Cerebellar nuclear complex (tissue), 1 donor: ENCODE measurements around the gene GABRR2.
"Not testable (repeated sequence)": the region's sequence is repeated elsewhere in the genome, so short reads cannot be mapped to it uniquely, and the experiment has no call there.

Experiments
- DNase-seq, 2 experiments: peaks; one replicate each; lab custom pipeline; 2025; lab: John Stamatoyannopoulos, UW

GABRR2 gene

GRCh38 chr6:89323511-89323971 lies 8.4 kb upstream of the GABRR2 start:
- no peak for DNase-seq

DNA sequence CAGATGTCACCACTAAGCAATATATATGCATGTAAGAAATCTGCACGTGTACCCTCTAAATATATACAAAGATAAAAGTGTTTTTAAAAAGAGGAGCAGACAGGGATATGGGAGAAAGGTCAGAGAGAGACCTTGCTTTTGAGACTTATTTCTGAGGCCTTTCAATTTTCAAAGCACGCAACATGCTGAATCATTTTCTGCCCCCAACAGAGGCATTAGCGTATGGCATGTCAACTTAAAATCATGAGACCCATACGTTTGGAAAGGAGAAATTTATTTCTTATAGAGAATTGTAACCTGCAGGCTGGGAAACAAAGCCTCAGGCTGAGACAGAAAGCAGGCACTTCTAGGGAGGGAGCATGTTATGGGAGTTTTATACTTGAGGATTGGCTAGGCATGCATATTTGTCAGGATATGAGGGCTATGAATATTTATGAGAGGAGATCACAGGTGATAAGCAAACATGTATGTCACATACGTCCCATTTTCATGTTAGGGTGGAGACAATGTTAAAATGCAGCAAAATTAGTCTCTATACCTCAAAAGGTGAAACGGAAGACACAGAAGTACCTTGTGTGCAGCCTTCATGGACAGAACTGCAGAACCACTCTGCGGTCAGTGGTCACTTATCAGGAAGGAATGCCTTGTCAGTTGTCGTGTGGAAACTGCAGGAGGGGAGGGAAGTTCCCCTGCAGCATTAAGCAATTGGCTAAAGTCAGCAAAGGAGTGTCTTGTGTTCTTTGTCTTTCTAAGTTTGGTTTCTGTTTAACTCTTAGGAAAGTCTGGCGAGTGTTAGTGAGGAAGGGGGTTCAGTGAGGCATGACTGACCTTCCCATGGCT lies 6.3 kb upstream of the GABRR2 start:
- DNase-seq, result no peak

DNA sequence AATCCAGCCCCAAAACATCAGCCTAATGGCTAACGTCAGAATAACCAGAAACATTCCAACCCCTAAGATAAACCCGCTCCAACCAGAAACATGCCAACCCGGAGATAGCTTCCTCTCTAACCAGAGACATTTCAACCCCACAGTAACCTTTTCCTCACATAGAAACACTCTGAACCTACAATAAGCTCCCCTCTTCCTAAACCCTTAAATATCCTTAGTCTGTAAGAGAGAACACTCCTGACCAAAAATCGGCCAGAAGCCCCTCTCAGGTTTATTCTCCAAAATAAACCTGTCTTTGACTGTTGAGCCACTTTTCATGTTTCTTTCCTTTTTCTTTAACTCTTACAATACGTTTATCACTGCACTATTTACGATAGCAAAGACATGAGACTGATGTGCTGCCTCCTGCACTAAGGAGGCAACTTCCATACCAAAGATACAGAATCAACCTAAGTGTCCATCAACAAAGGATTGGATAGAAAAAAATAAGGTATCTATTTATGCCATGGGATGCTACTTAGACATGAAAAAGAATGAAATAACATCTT lies 5.0 kb upstream of the GABRR2 start:
- no peak for DNase-seq

DNA sequence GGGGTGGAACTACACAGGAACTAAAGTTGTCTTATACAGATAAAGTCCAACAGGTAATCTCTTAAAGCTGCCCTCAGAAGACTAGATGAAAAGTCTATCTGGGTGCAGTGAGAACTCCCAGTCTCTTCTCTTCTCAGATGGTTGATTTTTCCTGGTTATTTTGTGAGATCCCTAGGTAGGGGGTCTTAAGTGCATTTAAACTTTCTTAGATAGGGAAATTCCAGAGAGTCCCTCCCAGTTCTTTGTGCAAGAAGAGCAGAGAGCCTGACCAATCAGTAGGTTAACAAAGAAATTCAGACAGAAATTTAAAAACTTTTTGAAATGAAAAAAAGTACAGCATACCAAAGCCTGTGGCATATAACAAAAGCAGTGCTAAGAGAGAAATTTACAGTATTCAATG lies 2.0 kb upstream of the GABRR2 start:
- no peak for DNase-seq

GRCh38 chr6:89314692-89315091 lies 407 bp downstream of the GABRR2 start:
- no peak for DNase-seq

DNA sequence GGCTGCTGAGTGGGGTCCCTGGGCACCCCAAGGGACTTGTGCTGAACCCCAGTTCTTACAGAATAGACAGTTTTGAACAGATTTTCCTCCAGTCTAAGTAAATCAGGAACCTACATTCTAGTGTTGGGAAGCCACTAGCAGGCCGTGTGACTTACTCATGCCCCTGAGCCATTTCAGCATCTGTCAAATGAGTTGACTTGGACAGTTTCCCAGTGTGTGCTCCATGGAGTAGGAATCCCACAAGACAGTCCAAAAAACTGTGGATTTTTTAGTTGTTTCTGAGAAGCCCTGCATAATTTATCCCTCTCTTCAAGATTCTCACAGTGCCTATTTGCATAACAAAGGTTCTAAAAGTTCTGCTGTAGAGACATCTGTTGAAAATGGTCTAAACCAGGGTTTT lies 2.1 kb downstream of the GABRR2 start:
- DNase-seq, result no peak

DNA sequence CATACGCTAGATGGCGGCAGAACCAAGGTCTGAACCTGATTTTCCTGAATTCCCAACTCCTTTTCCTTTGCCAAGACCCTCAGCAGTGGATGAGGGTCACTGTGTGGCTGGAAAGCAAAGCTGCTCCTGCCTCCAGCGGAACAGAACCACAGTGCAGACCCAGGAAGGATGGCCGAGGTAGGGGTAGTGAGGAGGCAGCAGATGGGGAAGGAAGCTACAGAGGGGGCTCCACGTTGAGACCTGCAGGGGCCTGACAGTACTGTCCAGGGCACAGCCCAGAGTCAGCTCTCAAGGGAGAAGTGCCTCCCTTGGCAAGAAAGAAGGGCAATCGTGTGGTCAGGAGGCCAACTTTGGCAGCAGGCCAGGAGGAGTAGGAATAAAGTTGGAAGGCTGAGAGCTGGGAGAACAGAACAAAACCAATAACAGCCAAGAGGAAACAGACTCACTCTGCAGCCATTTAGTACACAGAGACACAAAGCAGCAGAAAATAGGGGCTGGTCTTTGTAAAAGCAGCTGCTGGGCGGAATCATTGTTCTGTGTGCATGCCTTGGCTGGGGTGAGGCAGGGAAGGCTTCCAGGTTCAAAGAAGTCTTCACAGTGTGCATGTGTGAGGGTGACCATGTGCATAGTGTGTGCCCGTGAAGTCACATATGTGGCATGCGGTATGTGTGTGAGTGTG lies 3.1 kb downstream of the GABRR2 start:
- no peak for DNase-seq

- no peak for DNase-seq
Observed at GRCh38 chr6:89311530-89311852, 3.6 kb downstream of the GABRR2 start.

- no peak for DNase-seq
Observed at GRCh38 chr6:89310929-89311328, 4.2 kb downstream of the GABRR2 start.

DNA sequence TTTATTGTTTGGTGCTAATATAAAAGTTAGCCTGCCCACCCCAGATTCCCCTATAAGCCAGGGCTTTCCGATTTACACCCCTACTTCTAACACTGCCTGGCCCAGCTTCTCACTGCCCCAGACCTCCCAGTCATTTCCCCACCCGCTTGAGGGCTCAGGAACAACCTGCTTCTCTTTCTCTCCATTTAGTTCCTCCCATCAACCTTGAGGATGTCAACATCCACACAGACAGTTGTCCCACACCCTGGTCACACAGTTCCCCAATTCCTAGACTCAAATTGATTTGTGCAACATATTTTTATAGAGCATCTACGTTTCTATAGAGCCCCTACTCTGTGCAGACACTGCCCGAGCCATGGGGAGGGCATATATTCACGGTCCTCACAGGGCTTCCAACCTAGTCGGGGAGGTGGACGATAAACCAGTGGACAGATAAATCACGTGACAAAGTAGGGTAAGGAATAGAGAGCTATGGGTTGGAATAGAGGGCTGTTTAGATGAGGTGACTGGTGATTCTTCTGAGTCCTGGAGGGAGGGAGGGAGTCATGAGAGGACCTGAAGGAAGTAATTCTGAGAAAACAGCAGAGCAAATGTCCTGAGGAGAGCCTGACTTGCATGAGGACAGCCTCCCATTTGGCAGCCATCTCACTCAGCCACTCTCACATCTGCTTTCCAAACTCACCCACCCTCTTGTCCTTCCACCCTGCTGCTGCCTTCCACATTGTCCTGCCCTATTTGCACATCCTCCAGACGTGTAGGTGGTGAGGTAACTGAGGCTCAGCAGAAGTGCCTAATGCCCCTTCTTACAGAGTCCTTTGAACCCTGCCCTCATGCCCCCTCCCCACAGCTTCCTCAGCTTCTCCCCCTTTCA lies 6.3 kb downstream of the GABRR2 start:
- no peak for DNase-seq

GRCh38 chr6:89304517-89304916 lies 10.6 kb downstream of the GABRR2 start:
- not testable (repeated sequence) for DNase-seq

DNA sequence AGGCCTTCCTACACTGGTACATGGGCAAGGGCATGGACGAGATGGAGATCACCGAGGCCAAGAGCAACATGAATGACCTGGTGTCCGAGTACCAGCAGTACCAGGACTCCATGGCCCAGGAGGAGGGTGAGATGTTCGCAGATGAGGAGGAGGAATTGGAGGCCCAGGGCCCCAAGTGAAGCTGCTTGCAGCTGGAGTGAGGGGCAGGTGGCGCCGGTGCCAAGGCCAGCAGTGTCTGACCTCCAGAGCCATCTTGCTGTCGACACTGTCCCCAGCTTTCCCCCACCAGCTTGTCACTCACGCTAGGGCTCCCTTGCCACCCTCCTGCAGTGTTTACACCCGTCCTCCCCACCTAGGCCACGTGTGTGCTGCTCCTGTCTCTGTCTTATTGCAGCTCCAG lies 12.2 kb downstream of the GABRR2 start:
- DNase-seq, result no peak

DNA sequence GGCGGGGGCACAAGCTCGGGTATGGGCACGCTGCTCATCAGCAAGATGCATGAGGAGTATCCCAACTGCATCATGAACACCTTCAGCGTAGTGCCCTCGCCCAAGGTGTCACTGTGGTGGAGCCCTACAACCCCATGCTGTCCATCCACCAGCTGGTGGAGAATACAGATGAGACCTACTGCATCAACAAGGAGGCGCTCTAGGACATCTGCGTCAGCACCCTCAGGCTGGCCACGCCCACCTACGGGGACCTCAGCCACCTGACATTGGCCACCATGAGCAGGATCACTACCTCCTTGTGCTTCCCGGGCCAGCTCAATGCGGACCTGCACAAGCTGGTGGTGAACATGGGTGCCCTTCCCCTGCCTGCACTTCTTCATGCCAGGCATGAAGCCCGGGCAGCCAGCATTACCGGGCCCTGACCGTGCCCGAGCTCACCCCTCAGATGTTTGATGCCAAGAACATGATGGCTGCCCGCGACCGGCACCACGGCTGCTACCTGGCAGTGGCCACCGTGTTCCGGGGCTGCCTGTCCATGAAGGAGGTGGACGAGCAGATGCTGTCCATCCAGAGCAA lies 12.8 kb downstream of the GABRR2 start:
- no peak for DNase-seq

DNA sequence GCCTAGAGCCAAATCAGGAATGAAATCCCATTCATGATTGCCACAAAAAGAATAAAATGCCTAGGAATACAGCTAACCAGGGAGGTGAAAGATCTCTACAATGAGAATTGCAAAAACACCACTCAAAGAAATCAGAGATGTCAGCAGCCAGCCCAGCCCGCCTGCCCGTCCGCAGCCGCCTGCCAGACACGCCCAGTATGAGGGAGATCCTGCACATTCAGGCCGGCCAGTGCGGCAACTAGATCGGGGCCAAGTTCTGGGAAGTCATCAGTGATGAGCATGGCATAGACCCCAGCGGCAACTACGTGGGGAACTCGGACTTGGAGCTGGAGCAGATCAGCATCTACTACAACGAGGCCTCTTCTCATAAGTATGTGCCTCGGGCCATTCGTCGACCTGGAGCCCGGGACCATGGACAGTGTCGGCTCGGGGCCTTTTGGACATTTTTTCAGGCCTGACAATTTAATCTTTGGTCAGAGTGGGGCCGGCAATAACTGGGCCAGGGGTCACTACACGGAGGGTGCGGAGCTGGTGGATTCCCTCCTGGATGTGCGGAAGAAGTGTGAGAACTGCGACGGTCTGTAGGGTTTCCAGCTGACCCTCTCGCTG lies 13.4 kb downstream of the GABRR2 start:
- no peak for DNase-seq

DNA sequence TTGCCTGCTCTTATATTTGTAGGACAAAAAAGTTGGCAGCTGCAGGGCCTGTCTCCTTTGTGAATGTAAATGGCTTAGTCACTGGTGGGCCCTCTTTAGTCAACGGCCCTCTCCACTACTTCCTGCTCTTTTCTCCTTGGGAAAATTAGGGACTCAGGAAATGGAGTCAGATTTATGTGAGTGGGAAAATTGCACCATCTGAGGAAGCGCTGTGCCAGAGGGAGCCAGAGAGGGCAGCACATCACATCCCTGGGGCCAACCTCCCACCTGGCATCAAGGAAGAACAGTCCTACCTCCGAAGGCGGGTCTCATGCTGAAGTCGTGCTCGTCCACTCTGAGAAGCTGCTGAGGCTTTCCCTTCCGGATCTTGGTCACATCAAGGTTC lies 15.6 kb downstream of the GABRR2 start:
- no peak for DNase-seq

DNA sequence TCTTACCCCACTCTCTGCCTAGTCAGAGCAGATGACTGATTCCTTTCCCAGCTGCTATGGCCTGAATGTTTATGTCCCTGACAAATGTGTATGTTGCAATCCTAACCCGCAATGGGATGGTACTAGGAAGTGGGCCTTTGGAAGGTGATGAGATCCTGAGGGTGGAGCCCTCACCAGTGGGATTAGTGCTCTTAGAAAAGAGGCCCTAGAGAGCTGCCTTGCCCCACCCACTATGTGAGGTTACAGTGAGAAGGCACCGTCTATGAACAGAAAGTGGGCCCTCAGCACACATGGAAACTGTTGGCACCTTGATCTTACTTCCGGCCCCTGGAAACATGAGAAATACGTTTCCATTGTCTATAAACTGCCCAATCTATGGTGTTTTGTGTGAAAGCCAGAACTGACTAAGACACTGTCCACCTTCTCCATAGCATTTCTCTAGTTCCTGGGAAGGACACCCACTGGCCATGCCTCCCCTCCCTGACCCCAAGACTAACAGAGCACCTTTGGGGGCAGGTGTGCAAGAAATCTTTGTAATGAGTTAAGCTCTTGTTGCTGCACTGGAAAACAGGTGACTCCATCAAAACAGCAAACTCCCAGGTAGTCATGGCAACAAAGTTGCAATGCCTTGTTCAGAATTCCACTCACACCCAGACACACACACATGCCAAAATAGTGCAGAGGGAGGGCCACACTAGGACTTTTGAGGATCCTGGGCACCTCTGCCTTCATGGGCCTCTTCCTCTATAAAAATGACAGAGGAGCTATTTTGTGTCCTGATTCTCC lies 16.2 kb downstream of the GABRR2 start:
- no peak for DNase-seq

- no peak for DNase-seq
Observed at GRCh38 chr6:89297695-89298351, 17.3 kb downstream of the GABRR2 start.

GRCh38 chr6:89295981-89296380 lies 19.1 kb downstream of the GABRR2 start:
- no peak for DNase-seq

GRCh38 chr6:89295116-89295515 lies 20.0 kb downstream of the GABRR2 start:
- not testable (repeated sequence) for DNase-seq

DNA sequence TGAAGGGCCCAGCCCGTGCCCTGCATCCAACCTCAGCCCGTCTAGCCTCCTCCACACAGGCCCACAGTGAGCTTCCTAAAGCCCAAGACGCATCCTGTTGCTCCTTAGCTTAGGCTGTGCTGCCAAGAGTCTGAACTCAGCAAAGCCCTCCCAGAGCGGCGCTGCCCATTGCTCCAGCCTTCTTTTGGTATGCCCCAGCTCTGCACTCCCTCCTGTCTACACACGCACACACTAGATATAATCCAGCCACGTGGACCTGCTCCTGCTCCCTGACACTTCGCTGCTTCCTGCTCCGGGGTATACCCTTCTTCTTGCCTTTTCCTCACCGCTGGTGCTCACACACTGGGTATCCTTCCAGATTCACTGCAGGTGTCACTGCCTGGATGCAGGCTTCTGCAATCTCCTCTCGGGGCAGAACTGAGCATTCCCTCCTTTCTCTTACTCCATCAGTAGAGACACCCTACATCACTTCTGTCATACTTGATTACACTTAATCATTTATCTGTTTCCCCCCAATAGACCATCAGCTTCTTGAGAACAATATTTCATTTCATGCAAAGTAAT lies 23.8 kb downstream of the GABRR2 start:
- no peak for DNase-seq
